HG03432 (cell line): ENCODE measurements around the gene TMA7B.

Source experiments
- ATAC-seq: cut with Tn5 transposase; IDR thresholded peaks from one replicate; pipeline ENCODE4 v1.9.1; 2021; ENCODE audit warnings: mild to moderate bottlenecking, moderate library complexity; ENCODE audit not compliant: unreplicated experiment

TMA7B gene

DNA sequence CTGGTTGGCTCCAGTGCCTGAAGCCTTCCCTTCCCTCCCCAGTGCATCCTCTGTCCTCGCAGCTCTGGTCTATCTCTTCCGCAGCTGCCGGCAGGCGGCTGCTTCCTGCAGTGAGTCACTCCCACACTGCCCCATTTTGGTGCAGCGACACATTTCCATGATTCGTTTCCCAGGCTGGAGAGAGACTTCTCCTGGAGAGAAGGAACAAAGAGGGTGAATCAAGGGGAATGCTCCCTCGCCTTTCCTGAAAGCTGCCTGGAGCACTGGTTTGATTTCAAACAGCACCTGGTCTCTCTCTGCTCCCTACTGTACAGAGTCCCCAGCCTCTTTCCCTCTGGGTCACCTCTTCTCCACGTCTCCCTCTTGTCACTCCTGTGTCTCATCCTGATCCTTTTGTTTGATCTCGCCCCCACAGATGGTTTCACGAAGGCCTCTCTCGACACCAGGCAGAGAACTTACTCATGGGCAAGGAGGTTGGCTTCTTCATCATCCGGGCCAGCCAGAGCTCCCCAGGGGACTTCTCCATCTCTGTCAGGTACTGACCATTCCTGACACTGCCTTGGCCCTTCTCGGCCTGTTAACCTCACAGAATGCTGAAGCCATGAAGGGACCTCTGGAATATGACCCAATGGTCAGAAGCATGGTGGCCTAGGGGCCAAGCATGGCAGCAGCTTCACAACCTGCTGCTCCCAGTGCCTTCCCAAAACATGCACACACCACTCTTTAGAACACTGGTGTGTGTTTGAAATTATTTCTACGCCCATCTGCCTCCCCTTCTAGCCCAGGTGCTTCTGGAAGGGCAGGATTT, at the start of gene TMA7B:
Gene TMA7B, plus strand, starts transcription at position 758 of the 808 bp plus-strand sequence. CDS start 3,978 bp downstream, outside the sequence.
- no peak for ATAC-seq

DNA sequence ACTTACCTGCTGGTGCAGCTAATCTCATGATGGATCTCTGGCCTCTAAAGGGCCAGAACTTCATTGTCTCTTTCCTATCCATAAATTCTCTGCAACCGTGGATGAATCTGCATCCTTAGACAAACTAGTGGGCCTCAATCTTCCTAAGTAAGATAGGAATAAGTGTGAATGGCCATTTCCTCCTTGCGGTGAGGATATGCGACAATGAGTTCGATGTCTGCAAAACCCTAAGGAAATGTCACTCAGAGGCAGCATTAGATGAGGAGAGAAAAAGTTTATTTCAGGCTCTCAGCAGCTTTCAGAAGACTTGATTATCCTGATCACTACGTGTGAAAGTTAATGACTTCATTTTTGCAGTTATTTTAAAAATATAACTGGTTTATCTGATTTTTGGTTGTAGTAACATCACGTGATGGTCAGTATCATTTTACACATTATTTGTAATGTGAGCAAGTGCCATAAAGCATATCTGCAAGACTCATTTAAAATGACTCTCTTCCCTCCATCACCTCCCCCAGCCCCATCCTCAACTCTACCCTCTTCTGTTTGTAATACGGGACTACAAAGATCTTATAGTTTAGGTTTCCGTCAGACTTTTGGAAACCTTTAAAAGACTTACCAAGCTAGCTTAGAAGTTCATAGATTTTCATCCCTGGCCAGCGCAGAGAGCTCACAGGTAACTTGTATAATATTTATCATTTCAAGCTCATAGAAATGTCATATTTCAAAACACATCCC, 49.2 kb upstream of the TMA7B start:
- no peak for ATAC-seq

DNA sequence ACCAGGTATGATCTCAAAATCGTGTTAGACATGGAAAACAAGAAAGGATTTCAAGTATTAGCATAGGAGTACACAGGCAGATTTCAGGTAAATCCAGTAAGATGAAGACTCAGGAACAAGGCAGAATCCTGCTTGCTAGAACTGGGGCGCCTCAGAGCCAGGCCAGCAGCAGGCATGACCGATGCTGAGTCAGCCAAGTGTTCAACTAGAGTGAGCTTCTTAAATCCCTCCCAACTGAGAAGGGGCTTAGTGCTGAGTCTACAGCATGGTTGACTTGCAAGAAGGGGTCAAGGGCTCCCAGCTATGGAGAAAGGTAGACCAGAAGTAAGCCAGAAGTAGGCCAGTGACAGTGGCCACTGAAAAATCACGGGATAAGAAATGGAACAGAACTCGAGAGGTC, 46.9 kb upstream of the TMA7B start:
- ATAC-seq, result no peak

DNA sequence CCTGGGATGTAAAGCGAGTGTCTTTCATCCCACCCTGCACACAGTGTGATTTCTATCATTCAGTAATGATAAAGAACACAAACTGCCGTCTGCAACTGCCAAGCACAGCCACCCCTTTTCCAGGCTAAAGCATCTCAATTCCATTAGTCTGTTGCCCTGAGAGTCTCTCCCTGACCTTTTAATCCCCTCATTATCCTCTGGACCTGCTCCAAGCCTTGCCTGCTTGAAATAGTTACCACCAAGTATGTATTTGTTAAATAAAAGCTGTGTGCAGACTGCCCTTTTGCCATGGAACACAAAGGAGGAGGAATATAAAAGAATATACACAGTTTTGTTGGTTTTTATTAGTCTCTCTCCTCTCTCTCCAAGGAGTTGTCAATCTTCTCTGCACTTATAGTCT, 46.3 kb upstream of the TMA7B start:
- no peak for ATAC-seq

DNA sequence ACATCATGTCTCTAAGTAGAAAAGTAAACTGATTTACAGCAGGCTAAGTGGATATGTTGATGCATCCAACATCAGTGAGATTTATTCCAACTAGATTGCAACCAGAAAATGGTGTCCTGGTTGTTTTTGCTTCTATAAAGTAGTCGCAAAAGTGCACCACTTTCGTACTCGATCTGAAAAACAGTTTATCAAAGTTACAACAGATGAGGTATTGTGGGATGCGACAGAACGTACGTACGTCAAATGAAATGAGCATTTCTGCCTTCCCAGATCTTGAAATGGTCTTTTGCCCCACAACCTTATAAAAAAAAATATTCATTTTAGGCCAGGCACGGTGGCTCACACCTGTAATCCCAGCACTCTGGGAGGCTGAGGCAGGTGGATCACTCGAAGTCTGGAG, 45.6 kb upstream of the TMA7B start:
- ATAC-seq, result no peak

GRCh38 chr22:39915295-39915726, 44.9 kb upstream of the TMA7B start:
- no peak for ATAC-seq

DNA sequence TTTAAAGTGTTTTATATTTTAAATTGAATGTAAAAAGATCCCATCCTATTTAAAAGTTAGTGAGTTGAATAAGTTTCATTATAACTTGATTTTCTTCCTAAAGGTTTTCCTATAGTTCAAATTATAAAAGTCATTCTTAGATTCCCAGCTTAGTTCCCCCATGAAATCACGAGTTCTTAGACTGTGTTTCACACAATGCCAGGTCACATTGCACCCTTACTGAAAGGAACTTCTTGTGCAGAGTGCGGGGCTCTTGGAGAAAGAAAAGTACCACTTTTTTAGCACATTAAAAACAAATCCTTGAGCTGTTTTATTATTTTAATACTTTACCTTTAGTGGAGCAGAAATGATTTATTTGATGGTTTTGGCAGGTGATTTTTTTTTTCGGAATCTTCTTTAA, 43.7 kb upstream of the TMA7B start:
- no peak for ATAC-seq

DNA sequence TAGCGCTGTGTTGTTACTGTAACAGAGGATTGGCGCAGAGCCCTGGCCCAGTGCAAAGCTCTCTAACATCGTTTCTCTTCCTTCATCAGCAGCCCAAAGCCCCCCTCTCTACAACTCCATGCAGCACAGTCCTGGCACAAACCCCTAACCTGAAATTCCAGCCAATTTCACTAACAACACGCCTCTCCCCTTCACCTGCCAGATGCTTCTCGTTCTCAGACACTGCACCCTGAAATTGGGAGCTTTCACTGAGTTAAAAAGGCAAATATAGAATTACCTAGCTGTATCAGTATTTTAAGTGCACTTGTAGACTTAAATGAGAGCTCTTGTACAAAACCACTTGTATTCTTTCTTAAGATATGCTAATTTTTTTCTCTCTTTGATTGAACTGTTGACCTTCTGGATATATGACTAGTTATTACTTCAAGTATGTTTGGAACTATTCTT, 43.0 kb upstream of the TMA7B start:
- no peak for ATAC-seq

- no peak for ATAC-seq
Observed at GRCh38 chr22:39917776-39918495, 42.3 kb upstream of the TMA7B start.

- ATAC-seq, result no peak
Observed at GRCh38 chr22:39920134-39920743, 40.0 kb upstream of the TMA7B start.

GRCh38 chr22:39923696-39924095, 36.5 kb upstream of the TMA7B start:
- no peak for ATAC-seq

DNA sequence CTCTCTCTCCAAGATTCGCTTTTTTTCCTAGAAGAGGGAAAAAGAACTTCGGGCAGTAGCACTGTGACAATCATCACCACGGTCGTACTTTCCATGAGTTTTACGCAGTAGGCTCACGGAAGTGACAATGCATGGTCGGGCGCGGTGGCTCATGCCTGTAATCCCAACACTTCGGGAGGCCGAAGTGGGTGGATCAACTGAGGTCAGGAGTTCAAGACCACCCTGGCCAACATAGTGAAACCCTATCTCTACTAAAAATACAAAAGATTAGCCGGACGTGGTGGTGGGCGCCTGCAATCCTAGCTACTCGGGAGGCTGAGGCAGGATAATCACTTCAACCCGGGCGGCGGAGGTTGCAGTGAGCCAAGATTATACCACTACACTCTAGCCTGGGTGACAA, 35.9 kb upstream of the TMA7B start:
- no peak for ATAC-seq

GRCh38 chr22:39925273-39925672, 34.9 kb upstream of the TMA7B start:
- ATAC-seq, result no peak

- ATAC-seq, result no peak
Observed at GRCh38 chr22:39925909-39926679, 34.1 kb upstream of the TMA7B start.

- ATAC-seq, result no peak
Observed at GRCh38 chr22:39926753-39927152, 33.4 kb upstream of the TMA7B start.

- no peak for ATAC-seq
Observed at GRCh38 chr22:39927544-39927943, 32.7 kb upstream of the TMA7B start.

GRCh38 chr22:39928536-39929520, 31.4 kb upstream of the TMA7B start:
- no peak for ATAC-seq

GRCh38 chr22:39931251-39931650, 28.9 kb upstream of the TMA7B start:
- ATAC-seq, result no peak

DNA sequence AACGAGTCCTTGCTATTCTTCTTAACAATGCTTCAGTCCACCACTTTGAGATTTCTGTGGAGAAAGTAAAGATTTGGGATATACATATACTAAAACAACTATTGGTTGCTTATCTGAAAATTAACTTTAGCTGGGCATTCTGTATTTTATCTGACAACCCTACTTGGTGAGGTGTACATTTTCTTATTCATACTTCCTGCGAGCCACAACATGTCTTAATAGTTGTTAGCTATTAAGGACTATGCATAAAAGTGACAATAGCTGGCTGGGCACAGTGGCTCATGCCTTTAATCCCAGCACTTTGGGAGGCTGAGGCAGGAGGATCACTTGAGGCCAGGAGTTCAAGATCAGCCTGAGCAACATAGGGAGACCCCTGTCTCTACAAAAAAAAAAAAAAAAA, 28.0 kb upstream of the TMA7B start:
- ATAC-seq, result no peak
